Measurements from ENCODE around the gene BCL2.
"Not testable (repeated sequence)": the region's sequence is repeated elsewhere in the genome, so short reads cannot be mapped to it uniquely, and the experiment has no call there.

BCL2 gene

GRCh38 chr18:63258749-63259566, 60.6 kb downstream of the BCL2 start:
- DNase-seq (ENCODE audit: low read depth in 2 of 2) = no peak

GRCh38 chr18:63257453-63257852, 62.1 kb downstream of the BCL2 start:
- DNase-seq (ENCODE audit: low read depth in 2 of 2) = no peak

- no peak for DNase-seq (ENCODE audit: low read depth in 2 of 2)
These were observed 64.1 kb downstream of the BCL2 start for GRCh38 chr18:63255435-63255834.

GRCh38 chr18:63254716-63255399, 64.7 kb downstream of the BCL2 start:
- no peak for DNase-seq (ENCODE audit: low read depth in 2 of 2)

GRCh38 chr18:63253428-63254372, 65.9 kb downstream of the BCL2 start:
- DNase-seq (ENCODE audit: low read depth in 2 of 2) = no peak

GRCh38 chr18:63253014-63253413, 66.6 kb downstream of the BCL2 start:
- no peak for DNase-seq (ENCODE audit: low read depth in 2 of 2)

GRCh38 chr18:63249771-63250170, 69.8 kb downstream of the BCL2 start:
- no peak for DNase-seq (ENCODE audit: low read depth in 2 of 2)

GRCh38 chr18:63247926-63248325, 71.6 kb downstream of the BCL2 start:
- DNase-seq (ENCODE audit: low read depth in 2 of 2) = no peak

GRCh38 chr18:63247506-63247905, 72.1 kb downstream of the BCL2 start:
- DNase-seq (ENCODE audit: low read depth in 2 of 2) = no peak

GRCh38 chr18:63245600-63245999, 74.0 kb downstream of the BCL2 start:
- DNase-seq (ENCODE audit: low read depth in 2 of 2) = no peak

- no peak for DNase-seq (ENCODE audit: low read depth in 2 of 2)
These were observed 75.0 kb downstream of the BCL2 start for GRCh38 chr18:63244607-63245006.

GRCh38 chr18:63241760-63242159, 77.8 kb downstream of the BCL2 start:
- no peak for DNase-seq (ENCODE audit: low read depth in 2 of 2)

- DNase-seq (ENCODE audit: low read depth in 2 of 2) = no peak
These were observed 78.3 kb downstream of the BCL2 start for GRCh38 chr18:63241317-63241712.

- no peak for DNase-seq (ENCODE audit: low read depth in 2 of 2)
These were observed 78.8 kb downstream of the BCL2 start for GRCh38 chr18:63240531-63241316.

- DNase-seq (ENCODE audit: low read depth in 2 of 2) = no peak
These were observed 80.9 kb downstream of the BCL2 start for GRCh38 chr18:63238693-63239075.

GRCh38 chr18:63237881-63238692, 81.5 kb downstream of the BCL2 start:
- DNase-seq (ENCODE audit: low read depth in 2 of 2) = no peak

- no peak for DNase-seq (ENCODE audit: low read depth in 2 of 2)
These were observed 82.4 kb downstream of the BCL2 start for GRCh38 chr18:63236921-63237846.

- no peak for DNase-seq (ENCODE audit: low read depth in 2 of 2)
These were observed 83.2 kb downstream of the BCL2 start for GRCh38 chr18:63236406-63236805.

GRCh38 chr18:63235920-63236319, 83.6 kb downstream of the BCL2 start:
- not testable (repeated sequence) for DNase-seq (ENCODE audit: low read depth in 2 of 2)
